PC-9 (cell line): ENCODE results near the gene CHRNE.

ENCODE experiments used
- CTCF ChIP-seq: fragments of 200-600 bp; sonication (generic); conservative IDR thresholded peaks from 2 replicates; pipeline ENCODE4 v1.6.1; 2017; ENCODE audit warnings: mixed run types, antibody characterized with exemption, mild to moderate bottlenecking, moderate library complexity
- EZH2 ChIP-seq: fragments of 200-600 bp; sonication (generic); IDR thresholded peaks from 2 replicates; pipeline ENCODE4 v1.8.0; 2017; ENCODE audit warnings: antibody characterized with exemption, low read depth

- TF ChIP-seq CTCF (no peak), EZH2 (no peak)
Measured at GRCh38 chr17:4942760-4943508, 40.0 kb upstream of the CHRNE start.
